Esophagus muscularis mucosa (tissue), 3 donors: ENCODE data around the gene BCAS1.

Experiments used
- CTCF ChIP-seq, 3 experiments: fragments of 200-600 bp in 2 of 3; fragments of 450-650 bp in 1 of 3; sonication (generic) in 2 of 3; IDR thresholded peaks; one replicate each; pipeline ENCODE4 v1.5.1; 2017 to 2019; ENCODE audit warnings: antibody characterized with exemption in 3 of 3, mild to moderate bottlenecking in 2 of 3, moderate library complexity in 1 of 3
- POLR2A ChIP-seq: fragments of 450-650 bp; IDR thresholded peaks from one replicate; pipeline ENCODE4 v1.6.1; 2017; ENCODE audit warnings: antibody characterized with exemption, moderate library complexity, mild to moderate bottlenecking, low read depth
- POLR2AphosphoS5 ChIP-seq, 2 donors: sonication (generic); formaldehyde crosslinking; IDR thresholded peaks; one replicate each; pipeline ENCODE4 v1.6.1; 2017; ENCODE audit warnings: antibody characterized with exemption in 2 of 2

GRCh38 chr20:53990768-53991450 is 79.5 kb downstream of the BCAS1 start:
- TF ChIP-seq POLR2AphosphoS5 (IDR thresholded peaks at IDR 0.05) (no peak), CTCF (IDR thresholded peaks at IDR 0.05) (no peak), POLR2A (no peak)
